H1 (cell line): ENCODE data around the gene CDRT4.

Source experiments
- EP300 ChIP-seq, 2 experiments: IDR thresholded peaks; 1 replicate in 1 of 2; 2 replicates in 1 of 2; pipeline ENCODE4 v1.6.1; 2011 to 2012; ENCODE audit warnings: low read depth in 2 of 2, low read length in 2 of 2, mild to moderate bottlenecking in 2 of 2, borderline replicate concordance in 1 of 2, inconsistent platforms in 1 of 2, moderate library complexity in 1 of 2
- TEAD4 ChIP-seq: IDR thresholded peaks from 2 replicates; pipeline ENCODE4 v1.6.1; 2012; ENCODE audit warnings: low read depth, low read length, inconsistent platforms, mixed read lengths

- TF ChIP-seq EP300 (IDR thresholded peaks at IDR 0.05; ENCODE audit: borderline replicate concordance in 1 of 2, low read depth in 2 of 2, low read length in 2 of 2) (no peak), TEAD4 (no peak)
These were observed 24.9 kb downstream of the CDRT4 start for GRCh38 chr17:15442311-15443180.
